GM12891 (cell line): Measurements from ENCODE around the gene RGS7.
A peak's percentile ranks its signal among the peaks of the same experiment; 100 is the strongest.
"Not testable (repeated sequence)": the region's sequence is repeated elsewhere in the genome, so short reads cannot be mapped to it uniquely, and the experiment has no call there.

ENCODE experiments used
- DNase-seq: peaks from one replicate; pipeline ENCODE4 v3.0.0; 2011; ENCODE audit warnings: low spot score; ENCODE audit not compliant: insufficient read length
- FAIRE-seq: peaks from 2 replicates; lab custom pipeline; 2011; peaks lifted over from hg19 to GRCh38; lab: Jason Lieb, UNC
- PAX5 ChIP-seq: IDR thresholded peaks from 2 replicates; pipeline ENCODE4 v1.6.1; 2011; ENCODE audit warnings: low read length, moderate library complexity, mild to moderate bottlenecking; ENCODE audit not compliant: insufficient read depth, severe bottlenecking
- POLR2A ChIP-seq: IDR thresholded peaks from 2 replicates; pipeline ENCODE4 v1.6.1; 2011; ENCODE audit warnings: low read depth, low read length, control low read depth
- POLR2AphosphoS5 ChIP-seq: IDR thresholded peaks from 2 replicates; pipeline ENCODE4 v1.6.1; 2011; ENCODE audit warnings: low read depth, low read length, control low read depth
- POU2F2 ChIP-seq: IDR thresholded peaks from 2 replicates; pipeline ENCODE4 v1.6.1; 2011; ENCODE audit warnings: low read depth, mild to moderate bottlenecking, control low read depth, low read length, moderate library complexity
- SPI1 ChIP-seq: IDR thresholded peaks from 2 replicates; pipeline ENCODE4 v1.6.1; 2011; ENCODE audit warnings: low read depth, low read length, control low read depth
- TAF1 ChIP-seq: IDR thresholded peaks from 2 replicates; pipeline ENCODE4 v1.6.1; 2011; ENCODE audit warnings: low read depth, low read length, control low read depth

Gene RGS7

GRCh38 chr1:240927821-240928220, 429.2 kb downstream of the RGS7 start:
- FAIRE-seq (no peak), DNase-seq (no peak)
- TF ChIP-seq POU2F2 (no peak), POLR2A (no peak), SPI1 (no peak), PAX5 (no peak), TAF1 (no peak), POLR2AphosphoS5 (no peak)

- DNase-seq (no peak), FAIRE-seq (no peak)
- TF ChIP-seq POLR2AphosphoS5 (no peak), POLR2A (no peak), SPI1 (no peak), PAX5 (no peak), POU2F2 (no peak), TAF1 (no peak)
Measured at GRCh38 chr1:240925273-240925672, 431.7 kb downstream of the RGS7 start.

GRCh38 chr1:240917976-240918375, 439.0 kb downstream of the RGS7 start:
- FAIRE-seq, result no peak
- TF ChIP-seq SPI1 (no peak), POLR2AphosphoS5 (no peak), POU2F2 (no peak), TAF1 (no peak)
- DNase-seq, result no peak

- no peak for FAIRE-seq
- DNase-seq, result no peak
- TF ChIP-seq POLR2AphosphoS5 (no peak), POU2F2 (no peak), PAX5 (no peak), POLR2A (no peak), TAF1 (no peak), SPI1 (no peak)
Measured at GRCh38 chr1:240914506-240914905, 442.5 kb downstream of the RGS7 start.

- no peak for TF ChIP-seq SPI1
- TF ChIP-seq POLR2A, result no peak
- TF ChIP-seq TAF1, result no peak
- no peak for TF ChIP-seq POLR2AphosphoS5
- no peak for TF ChIP-seq PAX5
- no peak for TF ChIP-seq POU2F2
- FAIRE-seq (no peak), DNase-seq (no peak)
Measured at GRCh38 chr1:240912821-240913220, 444.2 kb downstream of the RGS7 start.

GRCh38 chr1:240909701-240910457, 447.1 kb downstream of the RGS7 start:
- FAIRE-seq, result no peak
- no peak for DNase-seq
- TF ChIP-seq SPI1, result 0 out of 2 replicates have a peak, but pooled peaks have one; percentile 30
- TF ChIP-seq PAX5, result no peak
- no peak for TF ChIP-seq POLR2AphosphoS5
- no peak for TF ChIP-seq POU2F2
- TF ChIP-seq TAF1, result no peak
- no peak for TF ChIP-seq POLR2A

- FAIRE-seq (no peak), DNase-seq (no peak)
- TF ChIP-seq SPI1 (no peak), TAF1 (no peak), POU2F2 (no peak), PAX5 (no peak), POLR2A (no peak), POLR2AphosphoS5 (no peak)
Measured at GRCh38 chr1:240906477-240906876, 450.5 kb downstream of the RGS7 start.

GRCh38 chr1:240905225-240905765, 451.7 kb downstream of the RGS7 start:
- no peak for TF ChIP-seq SPI1
- TF ChIP-seq POLR2A, result no peak
- no peak for TF ChIP-seq TAF1
- no peak for TF ChIP-seq POU2F2
- TF ChIP-seq PAX5, result no peak
- TF ChIP-seq POLR2AphosphoS5, result no peak
- no peak for FAIRE-seq

GRCh38 chr1:240895424-240895823, 461.6 kb downstream of the RGS7 start:
- FAIRE-seq, result not testable (repeated sequence)

More at GRCh38 chr1:240905225-240905765, 451.7 kb downstream of the RGS7 start:
- no peak for DNase-seq

GRCh38 chr1:240888787-240889048, 468.3 kb downstream of the RGS7 start:
- no peak for DNase-seq
- TF ChIP-seq POLR2A (no peak), POU2F2 (no peak), SPI1 (no peak), PAX5 (no peak), TAF1 (no peak), POLR2AphosphoS5 (no peak)
- FAIRE-seq, result no peak

More at GRCh38 chr1:240895424-240895823, 461.6 kb downstream of the RGS7 start:
- not testable (repeated sequence) for DNase-seq
